CD4-positive, alpha-beta T cell (primary cell): Measurements from ENCODE around the gene HDHD2. TPM values are rescaled to one million over a fixed set of nuclear protein-coding genes. Genes with fewer than 3 reads are reported as not detected.

Experiments
- ATAC-seq: fragments of 200-7000 bp; cut with Tn5 transposase; one replicate; pipeline ENCODE4 v1.10.0; 2022; ENCODE audit warnings: mild to moderate bottlenecking; ENCODE audit not compliant: poor library complexity
- CTCF ChIA-PET: fragments of 350-600 bp; sonication (Branson Sonifier 250); formaldehyde crosslinking; loops from one replicate; lab custom pipeline; 2021; ENCODE audit warnings: antibody characterized with exemption, inconsistent platforms; lab: Charles Lee
- POLR2A ChIA-PET: fragments of 350-600 bp; sonication (Branson Sonifier 250); formaldehyde crosslinking; loops from one replicate; lab custom pipeline; 2021; ENCODE audit warnings: antibody characterized with exemption, inconsistent platforms; lab: Charles Lee
- DNase-seq, 14 experiments: peaks; one replicate each; pipeline ENCODE4 v3.0.0-alpha.2; 2013 to 2020; ENCODE audit warnings: mixed read lengths in 2 of 14
- H3K27ac ChIP-seq, 2 donors: one replicate each; pipeline versions ENCODE4 v1.5.1 to v1.7.0; 2013; ENCODE audit warnings: low read length in 2 of 2, low read depth in 1 of 2, mild to moderate bottlenecking in 1 of 2
- H3K27me3 ChIP-seq, 2 experiments: 1 replicate in 1 of 2; 2 replicates in 1 of 2; pipeline versions ENCODE4 v1.6.1 to v1.7.0; 2013; ENCODE audit warnings: low read length in 2 of 2, control low read depth in 1 of 2, mild to moderate bottlenecking in 1 of 2, moderate library complexity in 1 of 2; ENCODE audit not compliant: insufficient read depth in 2 of 2, control insufficient read depth in 1 of 2
- H3K36me3 ChIP-seq: one replicate; pipeline ENCODE4 v1.6.1; 2013; ENCODE audit warnings: low read length, control low read depth; ENCODE audit not compliant: insufficient read depth
- H3K4me1 ChIP-seq: one replicate; pipeline ENCODE4 v1.6.1; 2013; ENCODE audit warnings: low read length, control low read depth; ENCODE audit not compliant: insufficient read depth
- H3K4me3 ChIP-seq: one replicate; pipeline ENCODE4 v1.5.1; 2013; ENCODE audit warnings: mild to moderate bottlenecking, low read length, moderate library complexity
- H3K9me3 ChIP-seq, 2 experiments: 1 replicate in 1 of 2; 2 replicates in 1 of 2; pipeline versions ENCODE4 v1.6.1 to v1.7.0; 2013; ENCODE audit warnings: low read length in 2 of 2, mild to moderate bottlenecking in 2 of 2, control low read depth in 1 of 2, moderate library complexity in 1 of 2; ENCODE audit not compliant: control insufficient read depth in 1 of 2, insufficient read depth in 1 of 2
- H3K27ac Mint-ChIP-seq: one replicate; pipeline ENCODE4 v1.8.0; 2020; ENCODE audit warnings: mixed read lengths
- H3K27me3 Mint-ChIP-seq: one replicate; pipeline ENCODE4 v1.8.0; 2021; ENCODE audit warnings: mixed read lengths
- H3K36me3 Mint-ChIP-seq: one replicate; pipeline ENCODE4 v1.8.0; 2021; ENCODE audit warnings: low read depth, mixed read lengths
- H3K4me1 Mint-ChIP-seq: one replicate; pipeline ENCODE4 v1.8.0; 2021; ENCODE audit warnings: low read depth, mixed read lengths
- H3K4me3 Mint-ChIP-seq: one replicate; pipeline ENCODE4 v1.8.0; 2020; ENCODE audit warnings: mild to moderate bottlenecking, mixed read lengths
- H3K9me3 Mint-ChIP-seq: one replicate; pipeline ENCODE4 v1.8.0; 2020; ENCODE audit warnings: mixed read lengths
- intact Hi-C, 2 experiments: fragments of 100-400 bp; cut with DNase I in 1 of 2; cut with micrococcal nuclease in 1 of 2; formaldehyde crosslinking; loops; one replicate each; pipeline versions ENCODE4 v1.15.1 to v1.9.0; 2023 to 2025; cut with DNase I, micrococcal nuclease
- total RNA-seq, 174 experiments: library from RNA in 2 of 174; stranded (reverse) in 2 of 174; gene quantifications; one replicate each; pipeline ENCODE4 v1.2.3 and lab custom pipeline; 2021 to 2026
- TF ChIP-seq, protein P1 (sequence below): fragments of 200-600 bp; IDR thresholded peaks from one replicate; pipeline ENCODE4 v1.8.0; 2022; ENCODE audit warnings: antibody characterized with exemption, mild to moderate bottlenecking

The HDHD2 gene
- total RNA-seq, 2 experiments from 2014 or later, result 7.3 to 8.9 TPM

DNA sequence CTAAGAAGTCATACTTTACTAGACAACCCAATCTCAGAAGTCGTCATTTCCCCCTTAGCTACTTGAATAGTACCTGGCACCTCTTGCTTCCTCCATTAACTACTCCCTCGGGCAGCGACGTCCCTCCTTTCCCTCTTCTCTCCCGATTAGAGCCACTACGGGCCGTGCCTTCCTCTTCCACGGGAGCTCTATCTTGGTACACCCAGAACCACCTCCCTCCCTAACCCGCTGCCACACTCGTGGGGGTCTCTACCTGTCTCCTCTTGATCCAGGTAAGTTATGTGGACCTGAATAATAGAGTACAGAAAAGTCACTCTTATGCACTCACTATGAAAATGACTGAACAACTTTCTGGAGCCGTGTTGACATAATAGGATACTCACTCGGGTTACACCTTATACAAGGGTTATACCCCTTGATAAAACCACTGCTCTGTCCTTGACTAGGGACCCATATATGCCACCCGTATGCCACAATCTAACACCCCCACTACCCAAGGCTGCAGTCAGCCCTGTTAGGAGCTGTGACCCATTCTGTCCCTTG, 595 bp upstream of the HDHD2 start:
- ChIA-PET CTCF (interaction anchor here (1.0 kb wide), 1 partner anchor 977 kb away, joined by 3 read pairs; a partner anchor contains a TSS), POLR2A (interaction anchor here (0.9 to 2.2 kb wide), 4 partner anchors 10 to 780 kb away, joined by 3 to 19 read pairs (median 4); partner anchors contain the start of genes KATNAL2 and PIAS2)
- peak overlapping the region; percentile 98 for H3K4me3 Mint-ChIP-seq
- H3K4me1 ChIP-seq, result peaks cover 25% of the 10 kb centered on the region
- H3K9me3 Mint-ChIP-seq, result no peaks in the 10 kb centered on the region
- peaks cover 56% of the 10 kb centered on the region for H3K4me1 Mint-ChIP-seq
- peaks cover 9% of the 10 kb centered on the region for H3K36me3 ChIP-seq
- peak overlapping the region; percentile 74 to 76 for H3K27ac ChIP-seq
- H3K9me3 ChIP-seq, result no peaks in the 10 kb centered on the region
- H3K27me3 Mint-ChIP-seq, result no peaks in the 10 kb centered on the region
- intact Hi-C loops, result loop anchor here in 1 of 2 experiments (2.0 to 10.0 kb wide), 3 partner anchors 26 to 784 kb away; partner anchors contain the start of genes IER3IP1, KATNAL2, PIAS2 and SMAD2
- no peaks in the 10 kb centered on the region for H3K27me3 ChIP-seq
- DNase-seq (peak in 4 of 14 experiments; percentile 3 to 35 (median 22)), ATAC-seq (peak; percentile 3)
- H3K36me3 Mint-ChIP-seq, result peaks cover 21% of the 10 kb centered on the region
- H3K27ac Mint-ChIP-seq, result peak overlapping the region; percentile 95
- peak overlapping the region; percentile 80 for H3K4me3 ChIP-seq
- TF ChIP-seq, protein P1, sequence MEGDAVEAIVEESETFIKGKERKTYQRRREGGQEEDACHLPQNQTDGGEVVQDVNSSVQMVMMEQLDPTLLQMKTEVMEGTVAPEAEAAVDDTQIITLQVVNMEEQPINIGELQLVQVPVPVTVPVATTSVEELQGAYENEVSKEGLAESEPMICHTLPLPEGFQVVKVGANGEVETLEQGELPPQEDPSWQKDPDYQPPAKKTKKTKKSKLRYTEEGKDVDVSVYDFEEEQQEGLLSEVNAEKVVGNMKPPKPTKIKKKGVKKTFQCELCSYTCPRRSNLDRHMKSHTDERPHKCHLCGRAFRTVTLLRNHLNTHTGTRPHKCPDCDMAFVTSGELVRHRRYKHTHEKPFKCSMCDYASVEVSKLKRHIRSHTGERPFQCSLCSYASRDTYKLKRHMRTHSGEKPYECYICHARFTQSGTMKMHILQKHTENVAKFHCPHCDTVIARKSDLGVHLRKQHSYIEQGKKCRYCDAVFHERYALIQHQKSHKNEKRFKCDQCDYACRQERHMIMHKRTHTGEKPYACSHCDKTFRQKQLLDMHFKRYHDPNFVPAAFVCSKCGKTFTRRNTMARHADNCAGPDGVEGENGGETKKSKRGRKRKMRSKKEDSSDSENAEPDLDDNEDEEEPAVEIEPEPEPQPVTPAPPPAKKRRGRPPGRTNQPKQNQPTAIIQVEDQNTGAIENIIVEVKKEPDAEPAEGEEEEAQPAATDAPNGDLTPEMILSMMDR, result no peak

DNA sequence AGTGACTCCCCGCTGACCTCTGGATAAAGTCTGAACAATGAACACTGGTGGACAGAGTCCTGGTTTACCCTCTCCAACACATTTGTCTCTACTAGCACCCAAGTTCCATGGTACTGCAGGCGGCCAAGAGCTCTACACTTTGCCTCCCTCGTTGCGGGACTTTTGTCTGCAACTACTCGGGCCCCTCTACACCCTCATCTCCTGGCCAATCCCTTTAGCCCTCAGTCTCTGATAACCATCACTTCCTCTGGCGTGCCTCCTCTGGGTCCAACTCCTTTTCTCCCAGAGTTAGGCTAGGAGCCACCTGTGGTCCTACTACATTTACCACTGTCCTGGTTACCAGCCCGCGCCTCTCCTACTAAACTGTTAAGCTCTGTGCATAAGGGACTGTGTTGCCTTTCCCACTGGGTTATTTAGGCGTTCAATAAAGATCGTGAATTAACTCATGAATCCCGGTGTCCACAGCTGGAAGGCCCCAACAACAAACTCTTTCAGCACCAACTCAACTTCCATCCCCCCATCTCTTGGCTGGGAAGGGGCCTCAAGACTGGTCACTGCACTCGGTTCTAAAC, 757 bp downstream of the HDHD2 start:
- TF ChIP-seq, protein P1, result no peak
- no peaks in the 10 kb centered on the region for H3K27me3 Mint-ChIP-seq
- H3K4me3 Mint-ChIP-seq, result peak overlapping the region; percentile 98
- peaks cover 14% of the 10 kb centered on the region for H3K36me3 Mint-ChIP-seq
- peaks cover 69% of the 10 kb centered on the region for H3K4me1 Mint-ChIP-seq
- peak overlapping the region; percentile 95 for H3K27ac Mint-ChIP-seq
- intact Hi-C loops, result loop anchor here in 1 of 2 experiments (2.0 to 10.0 kb wide), 3 partner anchors 27 to 785 kb away; partner anchors contain the start of genes IER3IP1, KATNAL2, PIAS2 and SMAD2
- no peaks in the 10 kb centered on the region for H3K9me3 Mint-ChIP-seq
- Histone ChIP-seq H3K9me3 (no peaks in the 10 kb centered on the region), H3K27me3 (no peaks in the 10 kb centered on the region), H3K4me3 (peak overlapping the region; percentile 80), H3K27ac (peak overlapping the region; percentile 74 to 76), H3K36me3 (peaks cover 7% of the 10 kb centered on the region), H3K4me1 (peaks cover 25% of the 10 kb centered on the region)
- DNase-seq, result peak in 1 of 14 experiments; percentile 14
- CTCF ChIA-PET, result no interaction called here
- POLR2A ChIA-PET, result interaction anchor here (0.6 to 2.2 kb wide), 5 partner anchors 14 to 781 kb away, joined by 3 to 19 read pairs (median 3); partner anchors contain the start of genes KATNAL2 and PIAS2
- ATAC-seq, result no peak

GRCh38 chr18:47146206-47146605, 4.1 kb downstream of the HDHD2 start:
- Histone ChIP-seq H3K36me3 (no peaks in the 10 kb centered on the region), H3K4me1 (peaks cover 17% of the 10 kb centered on the region), H3K9me3 (no peaks in the 10 kb centered on the region), H3K27me3 (no peaks in the 10 kb centered on the region), H3K4me3 (no peak overlapping the region), H3K27ac (no peak overlapping the region)
- Mint-ChIP-seq H3K9me3 (no peaks in the 10 kb centered on the region), H3K36me3 (peaks cover 26% of the 10 kb centered on the region), H3K27ac (no peak overlapping the region), H3K4me1 (peaks cover 65% of the 10 kb centered on the region), H3K27me3 (no peaks in the 10 kb centered on the region), H3K4me3 (no peak overlapping the region)
- intact Hi-C loops, result no loop called here
- DNase-seq (no peak), ATAC-seq (no peak)
- TF ChIP-seq, protein P1, result no peak
- ChIA-PET POLR2A (no interaction called here), CTCF (no interaction called here)
